ENCODE data around the gene MXD1.

DNA sequence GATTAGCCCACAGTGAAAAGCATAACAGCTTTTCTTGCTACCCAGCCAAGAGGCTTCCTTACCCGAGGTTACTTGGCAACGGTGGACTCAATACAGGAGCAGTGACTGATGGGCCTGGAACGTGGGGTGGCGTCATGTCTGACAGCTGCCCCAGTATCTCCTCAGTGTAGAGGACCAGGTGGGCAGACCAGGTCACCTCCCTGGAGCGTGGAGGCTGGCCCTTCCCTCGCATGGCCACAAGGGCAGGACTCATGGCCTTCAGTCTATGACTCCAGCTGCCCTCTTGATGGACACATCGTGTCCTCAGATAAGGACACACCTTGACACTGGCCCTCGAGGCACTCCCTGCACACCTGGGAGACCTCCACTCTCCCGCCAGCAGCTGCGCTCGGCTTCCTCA, 40.1 kb downstream of the MXD1 start:
- TF ChIP-seq, protein P1, sequence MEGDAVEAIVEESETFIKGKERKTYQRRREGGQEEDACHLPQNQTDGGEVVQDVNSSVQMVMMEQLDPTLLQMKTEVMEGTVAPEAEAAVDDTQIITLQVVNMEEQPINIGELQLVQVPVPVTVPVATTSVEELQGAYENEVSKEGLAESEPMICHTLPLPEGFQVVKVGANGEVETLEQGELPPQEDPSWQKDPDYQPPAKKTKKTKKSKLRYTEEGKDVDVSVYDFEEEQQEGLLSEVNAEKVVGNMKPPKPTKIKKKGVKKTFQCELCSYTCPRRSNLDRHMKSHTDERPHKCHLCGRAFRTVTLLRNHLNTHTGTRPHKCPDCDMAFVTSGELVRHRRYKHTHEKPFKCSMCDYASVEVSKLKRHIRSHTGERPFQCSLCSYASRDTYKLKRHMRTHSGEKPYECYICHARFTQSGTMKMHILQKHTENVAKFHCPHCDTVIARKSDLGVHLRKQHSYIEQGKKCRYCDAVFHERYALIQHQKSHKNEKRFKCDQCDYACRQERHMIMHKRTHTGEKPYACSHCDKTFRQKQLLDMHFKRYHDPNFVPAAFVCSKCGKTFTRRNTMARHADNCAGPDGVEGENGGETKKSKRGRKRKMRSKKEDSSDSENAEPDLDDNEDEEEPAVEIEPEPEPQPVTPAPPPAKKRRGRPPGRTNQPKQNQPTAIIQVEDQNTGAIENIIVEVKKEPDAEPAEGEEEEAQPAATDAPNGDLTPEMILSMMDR (conservative IDR thresholded peaks at IDR 0.05; ENCODE audit: low read length) = no peak
- no peak for TF ChIP-seq EZH2phosphoT487 (IDR thresholded peaks at IDR 0.05; ENCODE audit: borderline replicate concordance)

Measured in Loucy (cell line).